Astrocyte (in vitro differentiated cells and primary cell): Measurements from ENCODE around the gene KCNG4.

Experiments
- CTCF ChIP-seq: IDR thresholded peaks from 2 replicates; pipeline ENCODE4 v1.5.1; 2011; ENCODE audit warnings: low read depth, mild to moderate bottlenecking, inconsistent platforms, low read length, moderate library complexity; ENCODE audit not compliant: insufficient read depth
- EZH2 ChIP-seq: IDR thresholded peaks from 2 replicates; pipeline ENCODE4 v1.6.1; 2012; ENCODE audit warnings: mild to moderate bottlenecking, low read length, inconsistent platforms; ENCODE audit not compliant: insufficient read depth

- TF ChIP-seq CTCF (no peak), EZH2 (no peak)
Observed at GRCh38 chr16:84176192-84177053, 63.4 kb downstream of the KCNG4 start.
